A673 (cell line): ENCODE measurements around the gene TACC2.

ENCODE experiments used
- CTCF ChIP-seq: fragments of 300-800, 200-600 bp; sonication (generic); conservative IDR thresholded peaks from 2 replicates; pipeline ENCODE4 v1.5.1; 2017; ENCODE audit warnings: low read depth, mild to moderate bottlenecking, antibody characterized with exemption, low read length, moderate library complexity, mixed read lengths
- EZH2 ChIP-seq: fragments of 200-600 bp; sonication (generic); IDR thresholded peaks from 2 replicates; pipeline ENCODE4 v1.6.1; 2017; ENCODE audit warnings: borderline replicate concordance, low read depth, mild to moderate bottlenecking, mixed read lengths, antibody characterized with exemption, low read length; ENCODE audit not compliant: poor library complexity, severe bottlenecking

GRCh38 chr10:122249991-122250750, 261.2 kb downstream of the TACC2 start:
- TF ChIP-seq CTCF (no peak), EZH2 (no peak)
